ENCODE results near the gene PDE1A.

Gene PDE1A

GRCh38 chr2:182115258-182115657 is 311.6 kb downstream of the PDE1A start:
- DNase-seq: no peak

DNA sequence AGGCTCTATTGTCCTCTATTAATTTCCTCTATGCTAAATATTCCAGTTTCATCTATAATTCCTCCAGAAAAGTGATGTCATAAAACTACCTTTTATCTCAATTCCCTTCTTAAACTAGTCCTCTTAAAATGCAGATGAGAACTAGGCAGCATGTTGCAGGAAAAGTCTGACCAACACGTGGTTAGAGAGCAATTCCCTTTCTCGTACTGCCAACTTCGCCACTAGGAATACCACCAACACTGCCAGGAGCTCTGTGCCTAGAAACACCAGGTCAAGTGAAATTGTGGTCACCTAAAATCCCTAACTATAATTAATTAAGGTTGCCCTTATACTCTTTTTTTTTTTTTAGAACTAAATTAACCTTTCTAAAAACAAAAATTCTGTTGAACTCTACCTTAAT is 313.5 kb downstream of the PDE1A start:
- DNase-seq: no peak

- no peak for DNase-seq
These were observed 316.5 kb downstream of the PDE1A start for GRCh38 chr2:182110347-182110746.

DNA sequence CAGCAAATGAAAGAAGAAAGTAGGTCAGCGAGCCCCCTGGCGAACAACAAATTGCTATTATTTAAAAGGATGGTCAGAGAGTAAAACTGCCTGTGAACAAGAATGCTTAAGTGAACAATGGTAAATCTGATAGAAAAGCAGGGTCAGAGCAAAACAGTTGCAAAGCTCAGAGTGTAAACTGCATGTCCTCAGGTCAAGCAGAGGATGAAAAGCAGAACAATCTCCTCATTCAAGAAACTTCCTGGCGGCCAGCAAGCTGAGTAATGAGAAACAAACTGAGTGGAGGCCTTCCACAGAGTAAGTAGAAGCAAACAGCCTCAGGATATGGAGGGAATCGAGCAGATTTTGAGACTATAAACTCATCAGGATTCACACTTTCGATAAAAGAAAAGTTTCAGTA is 323.3 kb downstream of the PDE1A start:
- DNase-seq: no peak

DNA sequence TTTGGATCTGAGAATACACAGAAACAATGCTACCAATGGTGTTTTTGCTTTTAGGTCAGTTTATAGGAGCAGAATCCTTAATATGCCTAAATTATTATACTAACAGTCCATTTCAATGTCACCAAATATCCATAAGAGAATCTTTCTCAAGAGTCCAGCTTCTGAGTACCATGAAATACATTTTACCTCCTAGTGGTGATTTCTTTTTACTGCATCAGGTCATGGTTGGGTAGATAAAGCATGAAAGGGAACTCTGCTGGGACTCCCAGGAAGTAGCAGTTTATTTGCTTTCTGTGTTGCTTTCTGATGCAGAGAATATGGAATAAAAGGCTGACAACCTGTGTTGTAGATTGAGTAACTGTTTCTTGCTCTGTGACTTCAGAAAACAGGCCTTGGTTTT is 325.6 kb downstream of the PDE1A start:
- DNase-seq: no peak

DNA sequence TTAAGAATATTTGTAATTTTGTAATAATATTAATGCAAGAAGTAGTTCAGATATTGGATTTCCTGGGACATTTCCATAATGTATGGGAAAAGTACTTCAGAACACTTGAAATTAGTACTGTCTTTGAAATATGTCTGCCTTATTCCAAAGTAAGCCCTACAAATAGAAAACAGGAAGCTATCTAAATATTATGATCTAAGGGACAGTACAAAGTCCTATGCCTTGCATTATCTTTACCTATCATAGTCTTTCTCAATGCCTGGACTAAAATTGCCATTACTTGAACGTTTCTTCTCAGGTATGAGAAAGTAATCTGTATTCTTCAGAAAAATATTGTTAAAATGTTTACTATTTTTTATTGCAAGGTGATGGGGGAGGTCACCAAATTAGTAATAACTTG is 328.2 kb downstream of the PDE1A start:
- no peak for DNase-seq

DNA sequence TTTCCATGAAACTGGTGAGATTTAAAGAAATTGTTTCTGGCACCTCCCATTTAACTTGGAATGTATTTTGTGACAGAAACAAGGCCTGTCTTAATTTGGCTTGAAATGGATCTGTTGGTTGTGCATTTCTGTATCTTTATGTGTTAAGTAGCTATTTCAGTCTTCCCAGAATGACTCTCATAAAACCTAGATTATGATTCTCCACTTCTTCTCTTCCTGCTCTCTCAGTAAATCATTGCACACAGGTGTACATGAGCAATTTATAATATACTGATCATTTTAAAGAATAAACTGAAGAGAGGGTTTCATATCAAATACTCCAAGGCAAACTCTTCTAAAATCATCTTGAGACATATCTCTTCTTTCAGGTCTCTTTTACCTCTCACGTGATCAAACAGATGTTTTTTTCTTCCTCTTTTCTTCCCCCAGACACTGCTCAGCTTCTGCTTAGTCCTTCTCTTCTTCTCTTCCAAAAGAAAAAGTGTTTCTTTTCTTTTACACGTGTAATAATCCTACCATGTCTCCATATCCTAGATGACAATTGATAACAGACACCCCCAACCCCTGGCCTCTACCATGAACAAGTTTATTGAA is 329.2 kb downstream of the PDE1A start:
- no peak for DNase-seq

DNA sequence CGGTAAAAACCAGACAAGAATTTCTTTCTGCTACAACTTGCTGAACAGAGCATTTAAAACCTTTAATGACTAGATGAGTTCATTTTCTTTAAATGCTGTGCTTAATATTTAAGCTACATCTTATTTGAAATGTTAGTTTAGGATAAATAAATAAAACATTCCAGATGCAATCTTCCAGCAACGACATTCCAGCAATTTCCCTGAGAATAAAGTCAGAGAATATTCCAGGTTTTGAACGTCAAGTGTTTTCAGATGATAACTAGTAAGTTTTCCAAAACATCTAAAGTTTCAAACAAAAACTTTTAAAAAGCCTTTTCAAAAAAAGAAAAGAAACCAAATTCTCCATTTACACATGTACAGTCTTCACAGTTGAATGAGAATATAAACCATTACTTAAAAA is 336.4 kb downstream of the PDE1A start:
- no peak for DNase-seq

All from COR-L47 (cell line).